K562 (cell line): ENCODE measurements around the gene NDOR1. TPM values are rescaled to one million over a fixed set of nuclear protein-coding genes. Genes with fewer than 3 reads are reported as not detected.

ENCODE experiments used
- ATAC-seq: fragments of 200-7000 bp; cut with Tn5 transposase; 3 replicates; pipeline ENCODE4 v1.9.1; 2020; ENCODE audit warnings: moderate library complexity
- BruUV-seq: library from RNA; stranded (reverse); fragments of 400-500 nt; replicated peaks from 2 replicates; lab custom pipeline; 2021; lab: Mats Ljungman, UMichigan
- CTCF ChIA-PET: fragments of 300-600 bp; formaldehyde crosslinking; extraction: SDS; loops from one replicate; lab custom pipeline; 2021; ENCODE audit warnings: low intra/inter-chr PET ratio; lab: Yijun Ruan, JAX
- POLR2A ChIA-PET: fragments of 300-600, 350-650 bp; sonication (Branson Sonifier 250); formaldehyde crosslinking; extraction: SDS; loops from one replicate; lab custom pipeline; 2021; ENCODE audit warnings: antibody characterized with exemption, inconsistent platforms; lab: Yijun Ruan, JAX
- DNase-seq, 4 experiments: peaks; one replicate each; pipeline versions ENCODE4 v3.0.0 to v3.0.0-alpha.2; 2011 to 2018; ENCODE audit warnings: low spot score in 3 of 4, mixed read lengths in 3 of 4; ENCODE audit errors: extremely low read depth in 1 of 4
- FAIRE-seq: peaks from 2 replicates; lab custom pipeline; 2011; peaks lifted over from hg19 to GRCh38; lab: Jason Lieb, UNC
- H2AFZ ChIP-seq: 2 replicates; pipeline ENCODE4 v1.6.0; 2011; ENCODE audit warnings: low read depth, low read length, control low read depth, inconsistent platforms
- H3K27ac ChIP-seq: fragments of 200-600 bp; 3 replicates; pipeline ENCODE4 v1.8.0; 2011; ENCODE audit warnings: low read depth, mild to moderate bottlenecking, control low read depth, inconsistent platforms, low read length, moderate library complexity, mixed read lengths; ENCODE audit errors: extremely low read depth
- H3K27me3 ChIP-seq, 2 experiments: fragments of 300-600 bp in 1 of 2; 2 replicates in 1 of 2; 3 replicates in 1 of 2; pipeline versions ENCODE4 v1.6.0 to v1.8.0; 2011; ENCODE audit warnings: inconsistent platforms in 2 of 2, low read length in 2 of 2, mild to moderate bottlenecking in 1 of 2, mixed read lengths in 1 of 2, moderate library complexity in 1 of 2; ENCODE audit not compliant: control insufficient read depth in 2 of 2, insufficient read depth in 2 of 2
- H3K36me3 ChIP-seq: fragments of 300-600 bp; 3 replicates; pipeline ENCODE4 v1.8.0; 2011; ENCODE audit warnings: mild to moderate bottlenecking, low read length, inconsistent platforms; ENCODE audit not compliant: control insufficient read depth, insufficient read depth
- H3K4me1 ChIP-seq, 2 experiments: fragments of 200-600 bp in 1 of 2; replicated peaks in 1 of 2; 2 replicates in 1 of 2; 3 replicates in 1 of 2; pipeline versions ENCODE4 v1.5.1 to v1.8.0; 2011; ENCODE audit warnings: inconsistent platforms in 2 of 2, low read length in 2 of 2, mild to moderate bottlenecking in 1 of 2, mixed read lengths in 1 of 2, moderate library complexity in 1 of 2; ENCODE audit not compliant: control insufficient read depth in 2 of 2, insufficient read depth in 2 of 2
- H3K4me2 ChIP-seq: 2 replicates; pipeline ENCODE4 v1.6.1; 2011; ENCODE audit warnings: low read length, control low read depth, inconsistent platforms, mixed read lengths; ENCODE audit not compliant: insufficient read depth
- H3K4me3 ChIP-seq: fragments of 200-600 bp; sonication (generic), shearing (Covaris generic); 2 replicates; pipeline ENCODE4 v1.5.1; 2016; ENCODE audit warnings: control low read depth, inconsistent platforms
- H3K79me2 ChIP-seq: fragments of 200-600 bp; 3 replicates; pipeline ENCODE4 v1.8.0; 2011; ENCODE audit warnings: low read length, inconsistent platforms; ENCODE audit not compliant: control insufficient read depth, insufficient read depth
- H3K9ac ChIP-seq, 2 experiments: 2 replicates each; pipeline versions ENCODE4 v1.6.0 to v1.6.1; 2011; ENCODE audit warnings: low read depth in 2 of 2, low read length in 2 of 2, control low read depth in 1 of 2, inconsistent platforms in 1 of 2, mild to moderate bottlenecking in 1 of 2, mixed read lengths in 1 of 2; ENCODE audit not compliant: insufficient read depth in 1 of 2
- H3K9me1 ChIP-seq: one replicate; pipeline ENCODE4 v1.6.0; 2011; ENCODE audit warnings: inconsistent platforms, mild to moderate bottlenecking, low read length, moderate library complexity; ENCODE audit not compliant: control insufficient read depth, insufficient read depth
- H3K9me3 ChIP-seq: replicated peaks from 2 replicates; pipeline ENCODE4 v1.5.1; 2011; ENCODE audit warnings: low read depth, low read length, inconsistent platforms; ENCODE audit not compliant: control insufficient read depth, insufficient read depth
- H4K20me1 ChIP-seq: replicated peaks from 2 replicates; pipeline ENCODE4 v1.6.1; 2011; ENCODE audit warnings: low read length, inconsistent platforms, mixed read lengths; ENCODE audit not compliant: control insufficient read depth, insufficient read depth
- CBFA2T2 ChIP-seq: fragments of 450-650 bp; conservative IDR thresholded peaks from 2 replicates; pipeline ENCODE4 v1.6.1; 2017; ENCODE audit warnings: mild to moderate bottlenecking
- ETV1 ChIP-seq: fragments of 450-650 bp; conservative IDR thresholded peaks from 2 replicates; pipeline ENCODE4 v1.6.1; 2016; ENCODE audit warnings: missing genetic modification characterization, control low read depth, low read depth, missing compliant biosample characterization
- HDAC2 ChIP-seq: fragments of 450-650 bp; IDR thresholded peaks from 2 replicates; pipeline ENCODE4 v1.6.1; 2016; ENCODE audit warnings: mild to moderate bottlenecking
- IRF2 ChIP-seq: sonication (generic); formaldehyde crosslinking; IDR thresholded peaks from 2 replicates; pipeline ENCODE4 v1.8.1; 2022; ENCODE audit warnings: mild to moderate bottlenecking, missing genetic modification reagents
- KDM5B ChIP-seq: fragments of 200-600 bp; sonication (generic); IDR thresholded peaks from 2 replicates; pipeline ENCODE4 v1.6.1; 2012; ENCODE audit warnings: low read depth, mild to moderate bottlenecking, moderate library complexity, low read length, control low read depth, inconsistent platforms; ENCODE audit not compliant: insufficient replicate concordance
- MTA1 ChIP-seq: fragments of 450-650 bp; IDR thresholded peaks from 2 replicates; pipeline ENCODE4 v1.6.1; 2017; ENCODE audit warnings: borderline replicate concordance
- MXD1 ChIP-seq: fragments of 250-450 bp; sonication (Bioruptor Pico); IDR thresholded peaks from 2 replicates; pipeline ENCODE4 v1.8.0; 2021; ENCODE audit warnings: borderline replicate concordance, mild to moderate bottlenecking, moderate library complexity; ENCODE audit not compliant: poor library complexity, severe bottlenecking
- NR2F6 ChIP-seq: fragments of 450-650 bp; formaldehyde crosslinking; IDR thresholded peaks from 2 replicates; pipeline ENCODE4 v1.4.0; 2020; ENCODE audit warnings: mild to moderate bottlenecking
- PML ChIP-seq: IDR thresholded peaks from 2 replicates; pipeline ENCODE4 v1.6.1; 2012; ENCODE audit warnings: low read length, inconsistent platforms
- PTBP1 ChIP-seq: fragments of 200-400 bp; formaldehyde crosslinking; IDR thresholded peaks from 2 replicates; pipeline ENCODE4 v1.6.1; 2017; ENCODE audit warnings: low read depth, low read length
- SMAD4 ChIP-seq: fragments of 250-450 bp; sonication (Bioruptor Pico); conservative IDR thresholded peaks from 2 replicates; pipeline ENCODE4 v1.8.0; 2021; ENCODE audit warnings: inconsistent platforms, mild to moderate bottlenecking, moderate library complexity
- SRSF3 ChIP-seq: fragments of 200-400 bp; formaldehyde crosslinking; IDR thresholded peaks from 2 replicates; pipeline ENCODE4 v1.6.1; 2016; ENCODE audit warnings: mild to moderate bottlenecking, low read length, moderate library complexity; ENCODE audit not compliant: insufficient read depth
- XRCC5 ChIP-seq: fragments of 200-400 bp; formaldehyde crosslinking; IDR thresholded peaks from 2 replicates; pipeline ENCODE4 v1.6.1; 2017; ENCODE audit warnings: low read depth, mild to moderate bottlenecking, low read length
- ZBTB1 ChIP-seq: sonication (generic); formaldehyde crosslinking; IDR thresholded peaks from 2 replicates; pipeline ENCODE4 v1.8.1; 2023; ENCODE audit warnings: missing genetic modification reagents, low read depth, mild to moderate bottlenecking, borderline replicate concordance
- ZMIZ1 ChIP-seq, 2 experiments: fragments of 150-350 bp in 1 of 2; IDR thresholded peaks; 2 replicates each; pipeline ENCODE4 v1.6.1; 2012 to 2016; ENCODE audit warnings: low read depth in 2 of 2, low read length in 2 of 2, mild to moderate bottlenecking in 1 of 2, moderate library complexity in 1 of 2
- ZNF583 ChIP-seq: fragments of 250-450 bp; sonication (Bioruptor Pico); IDR thresholded peaks from 2 replicates; pipeline ENCODE4 v1.4.0; 2020
- ZNF644 ChIP-seq: fragments of 200-800 bp; sonication (Bioruptor generic); IDR thresholded peaks from 2 replicates; pipeline ENCODE4 v1.6.1; 2016; ENCODE audit warnings: low read depth, missing genetic modification characterization, missing compliant biosample characterization
- ZNF76 ChIP-seq: fragments of 250-450 bp; sonication (Bioruptor Pico); IDR thresholded peaks from 2 replicates; pipeline ENCODE4 v1.4.0; 2020; ENCODE audit warnings: mild to moderate bottlenecking, moderate library complexity, borderline replicate concordance
- WGBS: fragments of 100-300 bp; shearing (Covaris generic); methylation state at CpG from one replicate; pipeline ENCODE4 v1.1.6; 2016; ENCODE audit warnings: low coverage, mixed read lengths; ENCODE audit not compliant: insufficient coverage; ENCODE audit errors: missing lambda C conversion rate; 5-methylcytosine and 5-hydroxymethylcytosine counted together
- in situ Hi-C: fragments of 300-500 bp; cut with MboI; formaldehyde crosslinking; loops from 4 replicates; pipeline ENCODE4 v1.15.0; 2018; ENCODE audit warnings: inconsistent platforms, mixed read lengths
- intact Hi-C: fragments of 100-400 bp; cut with micrococcal nuclease; formaldehyde crosslinking; loops from 2 replicates; pipeline ENCODE4 v1.14.2; 2022
- polyA plus RNA-seq, 8 experiments: library from polyadenylated mRNA; depleted of rRNA in 4 of 8; stranded (reverse) in 5 of 8; unstranded in 3 of 8; fragments of >200 nt; fragmentation: Nextera tagmentation in 2 of 8; fragmentation: Illumina TruSeq in 1 of 8; extraction: Ambion mirVana in 2 of 8; extraction: Trizol in 1 of 8; gene quantifications; 2 replicates each; pipeline versions ENCODE4 v1.2.1 to v1.2.3, GENCODE V29; 2011 to 2014; ENCODE audit warnings: inconsistent platforms in 1 of 8, missing spikeins in 1 of 8
- total RNA-seq, 7 experiments: library from RNA; depleted of rRNA in 6 of 7; stranded (reverse); fragments of >200 nt in 6 of 7; fragmentation: Illumina TruSeq in 2 of 7; extraction: Trizol in 2 of 7; gene quantifications; 2 replicates each; pipeline versions ENCODE4 v1.2.1 to v1.2.3, GENCODE V29; 2011 to 2021; ENCODE audit warnings: low replicate concordance in 1 of 7

Gene NDOR1
- total and polyA plus RNA-seq, 9 of the 15 experiments (the other 6 are each of a cell fraction or from before 2014, with no cell fraction given), result 0.06 to 36.9 (median 6.9) TPM

GRCh38 chr9:137222190-137223077 lies 16.9 kb downstream of the NDOR1 start, which contains the start of gene RNF208:
TSS of gene RNF208 (minus strand) at chr9:137222240. CDS start at chr9:137221212, 1,028 bp downstream.
- in situ Hi-C loops (no loop called here), intact Hi-C loops (no loop called here)
- Histone ChIP-seq H3K9me3 (no peaks in the 10 kb centered on the region), H4K20me1 (no peaks in the 10 kb centered on the region), H3K36me3 (peaks cover 11% of the 10 kb centered on the region; the same call in 1 of the 3 replicates), H3K9ac (peak within 1 kb of the TSS; percentile 68 to 97), H3K79me2 (peaks cover 16% of the 10 kb centered on the region; the same call in 2 of the 3 replicates), H2AFZ (peak within 1 kb of the TSS; percentile 70), H3K4me1 (peaks cover 33 to 95% of the 10 kb centered on the region in 2 experiments), H3K4me3 (peak within 1 kb of the TSS; percentile 85), H3K4me2 (peak within 1 kb of the TSS; percentile 74), H3K27ac (peak within 1 kb of the TSS; percentile 83), H3K9me1 (no peaks in the 10 kb centered on the region), H3K27me3 (no peaks in the 10 kb centered on the region)
- BruUV-seq, result no TSS peak
- WGBS, result 53% methylated on average over 10 of the region's 88 CpGs
- ChIA-PET CTCF (no interaction called here), POLR2A (interaction anchor here (0.6 to 2.1 kb wide), 11 partner anchors 12 to 176 kb away, joined by 3 to 12 read pairs (median 5); partner anchors contain the start of genes SAPCD2, TPRN and TUBB4B)
- DNase-seq (no peak), ATAC-seq (peak; percentile 0; the same call in 1 of the 3 replicates), FAIRE-seq (no peak)
- 0 out of 2 replicates have a peak, but pooled peaks have one; percentile 25 for TF ChIP-seq ZNF583
- TF ChIP-seq PTBP1, result no peak
- TF ChIP-seq SMAD4, result no peak
- 0 out of 2 replicates have a peak, but pooled peaks have one; percentile 56 for TF ChIP-seq ZBTB1
- no peak for TF ChIP-seq ZNF644 (tag)
- TF ChIP-seq ZMIZ1 (IDR thresholded peaks at IDR 0.05; ENCODE audit: low read depth in 2 of 2, low read length in 2 of 2), result no peak
- no peak for TF ChIP-seq CBFA2T2
- no peak for TF ChIP-seq PML
- TF ChIP-seq SRSF3, result no peak
- no peak for TF ChIP-seq ETV1 (tag)
- TF ChIP-seq IRF2 (CRISPR knock-in tag), result no peak
- TF ChIP-seq MTA1, result no peak
- no peak for TF ChIP-seq HDAC2
- TF ChIP-seq ZNF76 (CRISPR knock-in tag), result no peak
- TF ChIP-seq MXD1 (CRISPR knock-in tag), result no peak
- TF ChIP-seq KDM5B, result peak; percentile 29
- TF ChIP-seq XRCC5, result no peak
- TF ChIP-seq NR2F6 (CRISPR knock-in tag), result no peak
